GM18858 (cell line): ENCODE results near the gene RNF208.
"Not testable (repeated sequence)": the region's sequence is repeated elsewhere in the genome, so short reads cannot be mapped to it uniquely, and the experiment has no call there.

ENCODE experiments used
- ATAC-seq: cut with Tn5 transposase; IDR thresholded peaks from one replicate; pipeline ENCODE4 v1.9.1; 2021; ENCODE audit not compliant: unreplicated experiment

The RNF208 gene, protein sequence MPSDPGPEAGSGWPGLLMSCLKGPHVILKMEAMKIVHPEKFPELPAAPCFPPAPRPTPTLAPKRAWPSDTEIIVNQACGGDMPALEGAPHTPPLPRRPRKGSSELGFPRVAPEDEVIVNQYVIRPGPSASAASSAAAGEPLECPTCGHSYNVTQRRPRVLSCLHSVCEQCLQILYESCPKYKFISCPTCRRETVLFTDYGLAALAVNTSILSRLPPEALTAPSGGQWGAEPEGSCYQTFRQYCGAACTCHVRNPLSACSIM

GRCh38 chr9:137222190-137223077 is at the start of gene RNF208:
Gene RNF208, minus strand, starts transcription at chr9:137222240. Its CDS starts 1,028 bp downstream, at chr9:137221212.
- ATAC-seq: no peak

- ATAC-seq: no peak
Measured at GRCh38 chr9:137271696-137272076, 49.6 kb upstream of the RNF208 start.

- ATAC-seq: no peak
Measured at GRCh38 chr9:137270929-137271695, 49.1 kb upstream of the RNF208 start.

DNA sequence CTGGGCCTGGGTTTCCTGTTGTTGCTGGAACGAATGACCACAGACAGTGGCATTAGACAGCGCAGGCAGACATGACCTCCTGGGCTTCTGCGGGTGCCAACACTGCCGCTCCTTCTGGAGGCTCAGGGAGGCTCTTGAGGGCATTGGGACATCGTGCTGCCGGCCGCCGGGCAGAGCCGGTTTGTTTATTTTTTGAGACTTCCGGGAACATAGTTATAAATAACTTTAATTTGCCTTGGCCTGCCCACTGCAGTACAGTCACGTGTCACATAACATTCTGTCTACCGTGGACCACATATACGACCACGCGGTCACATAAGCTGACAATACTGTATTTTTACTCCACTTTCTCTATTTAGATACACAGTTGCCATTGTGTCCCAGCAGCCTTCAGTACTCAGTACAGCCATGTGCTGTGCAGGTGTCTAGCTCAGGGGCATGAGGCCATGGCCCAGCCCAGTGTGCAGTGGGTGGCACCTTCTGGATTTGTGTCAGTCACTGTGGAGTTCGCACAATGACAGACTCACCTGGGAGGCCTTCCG is 47.3 kb upstream of the RNF208 start:
- ATAC-seq: no peak

GRCh38 chr9:137268538-137269201 is 46.6 kb upstream of the RNF208 start:
- no peak for ATAC-seq

DNA sequence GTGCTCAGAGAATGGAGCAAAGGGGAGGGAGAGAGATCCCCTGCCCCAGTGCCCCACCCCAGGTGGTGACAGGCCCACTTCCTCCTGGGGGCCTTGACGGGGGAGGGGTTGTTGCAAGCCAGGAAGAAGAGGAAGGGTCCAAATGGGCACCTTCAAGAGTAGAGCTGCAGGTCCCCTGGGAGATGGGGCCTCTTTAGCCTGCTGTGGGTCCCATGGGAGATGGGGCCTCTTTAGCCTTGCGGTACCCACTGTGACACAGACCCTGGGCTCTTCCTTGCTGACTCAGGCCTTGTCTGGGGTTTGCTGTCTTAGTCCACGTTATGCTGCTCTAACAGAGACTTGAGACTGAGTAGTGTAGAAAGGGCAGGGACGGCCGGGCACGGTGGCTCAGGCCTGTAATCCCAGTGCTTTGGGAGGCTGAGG is 45.9 kb upstream of the RNF208 start:
- ATAC-seq: no peak

DNA sequence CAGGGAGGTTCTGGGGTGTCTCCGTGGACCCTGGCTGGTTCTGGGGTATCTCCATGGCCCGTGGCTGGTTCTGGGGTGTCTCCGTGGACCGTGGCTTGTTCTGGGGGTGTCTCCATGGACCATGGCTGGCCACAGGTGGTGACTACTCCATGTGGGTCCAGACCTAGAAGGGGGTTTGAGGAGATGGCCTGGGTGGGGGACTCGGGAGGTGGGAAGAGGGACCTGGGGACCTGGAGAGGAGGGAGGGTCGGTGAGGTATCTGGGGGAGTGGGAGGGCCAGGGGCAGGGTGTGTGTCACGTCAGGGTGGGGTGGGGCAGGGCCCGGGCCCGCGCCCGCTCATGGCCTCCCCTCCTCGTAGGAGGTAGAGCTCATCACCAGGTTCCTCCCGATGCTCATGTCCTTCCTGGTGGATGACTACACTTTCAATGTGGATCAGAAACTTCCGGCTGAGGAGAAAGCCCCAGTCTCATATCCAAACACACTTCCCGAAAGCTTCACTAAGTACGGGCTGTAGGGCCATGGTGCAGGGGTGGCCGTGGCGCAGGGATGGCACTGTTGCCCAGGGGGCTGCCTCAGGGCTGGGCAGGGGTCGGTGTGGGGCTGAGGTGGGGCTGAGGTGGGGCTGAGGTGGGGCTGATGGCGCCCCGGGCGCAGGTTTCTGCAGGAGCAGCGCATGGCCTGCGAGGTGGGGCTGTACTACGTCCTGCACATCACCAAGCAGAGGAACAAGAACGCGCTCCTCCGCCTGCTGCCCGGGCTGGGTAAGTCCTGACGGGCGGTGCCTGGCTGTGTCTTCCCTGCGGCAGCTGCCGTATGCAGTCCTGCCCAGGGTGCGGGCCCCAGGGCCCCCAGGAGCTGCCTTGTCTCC is 44.8 kb upstream of the RNF208 start:
- ATAC-seq: no peak

DNA sequence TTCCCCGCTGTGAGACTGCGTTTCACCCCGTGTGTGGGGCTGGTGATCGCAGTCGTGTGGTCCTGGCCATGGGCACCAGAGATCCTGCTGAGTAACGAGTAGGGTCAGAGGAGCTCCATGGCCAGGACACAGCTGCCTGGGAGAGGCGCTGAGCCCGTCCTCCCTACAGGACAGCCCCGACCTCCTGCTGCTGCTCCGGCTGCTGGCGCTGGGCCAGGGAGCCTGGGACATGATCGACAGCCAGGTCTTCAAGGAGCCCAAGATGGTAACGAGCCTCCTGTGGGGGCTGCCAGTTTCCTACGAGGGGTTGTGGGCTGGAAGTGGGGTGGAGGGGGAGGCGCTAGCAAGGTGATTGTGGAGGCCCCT is 44.1 kb upstream of the RNF208 start:
- no peak for ATAC-seq

DNA sequence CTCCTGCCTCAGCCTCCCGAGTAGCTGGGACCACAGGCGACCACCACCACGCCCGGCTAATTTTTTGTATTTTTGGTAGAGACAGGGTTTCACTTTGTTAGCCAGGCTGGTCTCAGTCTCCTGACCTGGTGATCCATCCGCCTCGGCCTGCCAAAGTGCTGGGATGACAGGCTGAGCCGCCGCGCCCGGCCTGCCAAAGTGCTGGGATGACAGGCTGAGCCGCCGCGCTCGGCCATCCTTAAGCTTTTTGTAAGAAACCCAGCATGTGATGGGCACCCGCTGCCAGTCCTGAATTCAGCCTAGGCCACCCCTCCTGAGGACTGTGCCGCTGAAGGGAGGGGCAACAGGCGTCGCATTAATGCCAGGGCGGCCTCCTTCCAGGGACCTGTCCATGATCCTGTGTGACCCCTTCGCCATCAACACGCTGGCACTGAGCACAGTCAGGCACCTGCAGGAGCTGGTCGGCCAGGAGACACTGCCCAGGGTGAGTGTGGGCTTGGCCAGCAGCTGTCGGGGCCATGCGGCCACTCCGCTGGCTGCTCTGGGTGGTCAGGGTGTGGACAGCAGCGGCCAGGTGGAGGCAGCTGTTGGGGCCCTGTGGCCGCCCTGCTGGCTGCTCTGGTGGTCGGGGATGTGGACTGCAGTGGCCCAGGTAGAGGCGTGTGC is 43.6 kb upstream of the RNF208 start:
- ATAC-seq: no peak

DNA sequence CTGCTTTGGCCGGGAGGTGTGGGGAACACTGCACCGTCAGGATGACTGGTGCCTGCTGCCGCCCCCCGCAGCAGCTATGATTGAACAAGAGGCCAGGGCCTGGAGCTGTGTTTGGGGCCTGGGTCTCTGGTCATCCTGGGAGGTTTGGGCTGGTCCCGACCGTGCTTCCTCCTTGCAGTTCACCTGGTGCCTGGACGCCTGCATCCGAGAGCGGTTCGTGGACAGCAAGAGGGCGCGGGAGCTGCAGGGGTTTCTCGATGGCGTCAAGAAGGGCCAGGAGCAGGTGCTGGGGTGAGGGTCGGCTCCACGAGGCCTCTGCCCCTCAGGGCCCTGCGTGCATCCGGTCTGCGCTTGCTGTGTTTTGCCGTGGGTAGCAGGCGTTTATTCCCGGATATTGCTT is 42.0 kb upstream of the RNF208 start:
- ATAC-seq: no peak

GRCh38 chr9:137263506-137263905 is 41.5 kb upstream of the RNF208 start:
- no peak for ATAC-seq

GRCh38 chr9:137262909-137263285 is 40.9 kb upstream of the RNF208 start:
- ATAC-seq: no peak

- not testable (repeated sequence) for ATAC-seq
Measured at GRCh38 chr9:137262173-137262908, 40.3 kb upstream of the RNF208 start.

- no peak for ATAC-seq
Measured at GRCh38 chr9:137256856-137257255, 34.8 kb upstream of the RNF208 start.

DNA sequence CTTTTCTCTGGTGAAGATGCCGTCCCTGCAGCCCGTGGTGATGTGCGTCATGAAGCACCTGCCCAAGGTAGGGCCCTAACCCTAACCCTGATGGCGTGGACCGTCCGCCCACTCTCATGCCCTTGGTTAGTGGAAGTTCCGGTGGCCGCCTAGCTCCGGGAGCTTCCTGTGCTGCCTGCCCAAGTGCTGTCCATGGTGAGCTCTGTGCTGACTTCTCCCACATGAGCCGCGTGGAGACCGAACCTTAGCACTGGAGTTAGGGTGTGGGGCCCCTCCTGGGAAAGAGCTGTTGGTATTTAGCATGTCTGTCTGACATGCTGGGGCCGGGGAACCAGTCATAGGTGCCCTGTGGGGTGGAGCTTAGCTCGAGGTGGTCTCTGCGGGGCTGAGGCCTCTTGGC is 34.3 kb upstream of the RNF208 start:
- ATAC-seq: no peak

DNA sequence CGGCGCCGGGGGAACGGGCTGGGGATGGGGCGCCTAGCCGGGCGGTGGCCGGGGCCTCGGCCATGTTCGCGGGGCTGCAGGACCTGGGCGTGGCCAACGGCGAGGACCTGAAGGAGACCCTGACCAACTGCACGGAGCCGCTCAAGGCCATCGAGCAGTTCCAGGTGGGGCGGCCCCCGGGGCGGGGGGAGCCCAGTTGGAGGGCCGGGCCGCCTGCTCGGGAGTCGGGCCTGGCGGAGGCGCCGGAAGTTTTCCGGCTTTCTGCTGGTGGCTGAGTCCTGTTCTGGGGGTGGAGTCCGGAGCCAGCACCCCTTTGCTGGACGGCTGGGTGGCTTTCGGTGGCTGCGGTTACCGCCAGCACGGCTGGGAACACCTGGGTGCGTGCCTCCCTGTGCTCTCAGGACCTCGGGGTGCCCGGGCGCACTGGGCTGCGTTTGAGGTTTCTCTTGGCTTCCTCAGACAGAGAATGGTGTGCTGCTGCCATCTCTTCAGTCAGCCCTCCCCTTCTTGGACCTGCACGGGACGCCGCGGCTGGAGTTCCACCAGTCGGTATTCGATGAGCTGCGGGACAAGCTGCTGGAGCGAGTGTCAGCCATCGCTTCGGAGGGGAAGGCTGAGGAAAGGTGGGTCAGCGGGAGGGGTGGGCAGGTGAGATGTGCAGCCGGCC is 33.5 kb upstream of the RNF208 start:
- peak; percentile 31 for ATAC-seq

GRCh38 chr9:137254624-137255447 is 32.8 kb upstream of the RNF208 start, which contains the start of gene NELFB:
Gene NELFB, plus strand, starts transcription at chr9:137255327.
- ATAC-seq: peak; percentile 44
